Nucleus accumbens (tissue), 56 donors: ENCODE results near the gene ZNF326.

Source experiments
- DNase-seq, 56 donors: peaks; one replicate each; lab custom pipeline; 2025; lab: John Stamatoyannopoulos, UW

ZNF326 gene

DNA sequence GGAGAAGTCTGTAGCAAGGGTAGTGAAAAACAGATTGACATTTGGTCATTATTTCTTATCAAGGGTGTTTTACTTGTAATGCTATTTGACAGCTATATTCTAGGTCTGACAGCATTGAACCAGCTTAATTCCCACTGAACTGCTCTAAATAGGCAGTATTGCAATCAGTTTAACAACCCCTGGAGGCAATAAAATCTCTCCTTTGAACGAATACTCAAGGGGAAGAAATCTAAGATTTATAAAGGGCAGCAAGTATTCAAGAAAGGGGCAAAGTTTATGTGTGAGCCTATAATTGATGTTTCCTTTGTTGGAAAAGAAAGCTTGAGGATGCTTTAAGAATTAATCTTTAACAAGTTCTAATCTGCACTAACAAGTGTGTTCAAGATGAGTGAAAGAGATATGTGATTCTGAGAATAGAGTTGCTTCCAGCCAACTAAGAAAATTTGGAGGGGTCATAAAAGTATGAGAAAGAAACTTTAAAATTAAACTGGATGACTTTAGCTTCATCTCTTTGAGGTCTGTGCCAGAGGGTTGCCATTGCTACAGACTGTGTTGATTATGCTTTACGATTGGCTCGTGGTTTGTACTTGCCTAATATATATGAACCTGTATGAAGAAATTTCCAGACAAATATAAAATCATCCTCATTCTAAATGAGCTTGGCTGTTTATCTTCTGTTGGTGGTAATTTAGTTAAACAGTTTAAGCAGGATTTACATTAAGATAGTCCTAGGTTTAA is 72.5 kb downstream of the ZNF326 start:
- no peak for DNase-seq

DNA sequence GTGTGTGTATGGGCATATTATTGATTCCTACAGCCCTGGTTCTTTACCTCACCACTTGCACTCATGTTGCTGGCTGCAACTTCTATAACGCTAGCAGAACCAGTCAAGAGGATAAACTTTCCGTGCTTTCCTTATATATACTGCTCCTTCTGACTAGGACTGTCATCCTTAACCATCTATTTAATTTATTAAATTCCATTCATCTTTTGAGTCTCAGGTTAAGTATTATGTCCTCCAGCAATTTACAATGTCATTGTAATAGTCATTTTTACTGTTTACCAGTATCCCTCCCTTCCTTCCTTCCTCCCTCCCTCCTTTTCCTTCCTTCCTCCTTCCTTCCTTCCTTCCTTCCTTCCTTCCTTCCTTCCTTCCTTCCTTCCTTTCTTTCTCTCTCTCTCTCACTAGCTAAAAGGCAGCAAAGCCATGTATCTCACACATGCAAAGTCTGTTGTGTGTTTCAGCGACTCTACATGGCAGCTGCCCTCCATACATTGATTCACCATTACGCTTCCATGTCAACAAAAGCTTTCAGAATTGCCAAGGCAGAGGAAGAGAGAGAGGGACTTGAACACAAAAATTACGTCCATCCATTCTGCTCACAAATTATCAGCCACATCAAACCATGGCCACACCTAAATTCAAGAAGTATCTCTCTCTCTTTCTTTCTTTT is 73.8 kb downstream of the ZNF326 start:
- no peak for DNase-seq

DNA sequence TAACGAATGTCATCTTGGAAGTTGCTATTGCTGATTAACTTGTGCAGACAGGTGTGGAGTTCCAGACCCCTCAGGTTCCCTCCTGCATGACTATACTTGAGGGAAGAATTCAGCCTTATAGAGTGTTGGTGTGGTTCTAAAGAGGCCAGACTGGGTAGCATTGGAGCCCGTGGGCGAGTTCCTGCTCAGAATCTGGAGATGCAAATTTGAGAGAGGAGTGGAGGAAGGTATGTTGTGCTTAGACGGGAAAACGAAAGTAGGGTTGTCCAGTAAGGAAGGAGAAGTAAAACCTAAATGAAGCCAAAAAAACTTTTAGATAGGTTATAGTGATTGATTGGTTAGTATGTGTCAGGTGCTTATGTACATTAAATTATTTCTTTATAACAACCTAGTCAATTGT is 79.2 kb downstream of the ZNF326 start:
- no peak for DNase-seq

DNA sequence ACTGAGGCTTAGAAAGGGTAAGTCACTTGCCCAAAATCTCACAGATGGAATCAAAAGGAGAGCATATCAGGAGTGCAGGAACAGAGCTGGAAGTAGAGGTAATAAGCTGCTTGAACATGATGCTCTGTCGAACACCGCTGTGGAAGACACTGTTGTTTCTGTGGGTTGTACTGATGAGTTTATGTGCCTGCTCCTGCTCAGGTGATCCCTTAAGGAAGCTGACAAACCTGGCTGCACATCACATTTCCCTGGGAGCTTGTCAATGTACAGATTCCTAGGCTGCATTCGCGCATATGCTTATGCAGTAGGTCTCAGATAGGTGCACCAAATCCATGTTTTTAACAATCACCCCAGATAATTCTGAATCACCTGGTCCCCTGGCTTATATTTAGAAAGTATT is 79.7 kb downstream of the ZNF326 start:
- DNase-seq: no peak

DNA sequence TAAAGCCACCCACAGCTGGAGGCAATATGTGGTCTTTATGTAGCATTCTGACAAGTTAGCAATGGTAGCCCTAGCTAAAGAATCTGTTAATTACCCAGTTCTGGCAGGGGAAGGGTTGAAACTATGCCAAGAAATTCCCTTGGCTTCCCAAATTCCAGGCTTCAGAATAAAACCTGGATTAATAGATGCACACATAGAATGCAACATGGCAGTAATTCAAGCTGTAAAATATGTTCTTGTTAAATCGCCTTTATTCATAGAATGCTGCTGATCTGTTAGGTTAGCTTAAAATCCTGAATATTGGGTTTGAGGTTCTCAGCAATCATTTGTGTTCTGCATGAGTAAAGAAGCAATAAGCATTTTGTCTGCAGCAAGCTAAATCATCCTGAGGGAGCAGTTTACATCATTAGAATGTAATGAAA is 80.1 kb downstream of the ZNF326 start:
- DNase-seq: no peak

DNA sequence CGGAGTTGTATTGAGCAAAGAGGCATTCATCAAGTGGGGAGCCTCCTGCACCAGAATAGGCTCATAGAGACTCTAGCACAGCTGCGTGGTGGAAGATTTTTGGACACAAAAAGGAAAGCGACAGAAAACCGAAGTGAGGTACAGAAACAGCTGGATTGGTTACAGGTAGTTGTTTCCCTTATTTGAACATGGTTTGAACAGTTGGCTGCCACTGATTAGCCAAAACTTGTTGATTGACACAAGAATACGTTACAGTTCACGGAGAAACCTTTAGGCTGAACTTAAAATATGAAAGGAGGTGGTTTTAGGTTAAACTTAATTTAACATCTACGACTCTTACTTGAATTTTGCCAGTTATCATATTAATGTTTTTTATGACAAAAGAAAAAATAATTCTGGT is 89.1 kb downstream of the ZNF326 start:
- DNase-seq: no peak
